Measurements from ENCODE around the gene SLC4A7.

SLC4A7 gene

DNA sequence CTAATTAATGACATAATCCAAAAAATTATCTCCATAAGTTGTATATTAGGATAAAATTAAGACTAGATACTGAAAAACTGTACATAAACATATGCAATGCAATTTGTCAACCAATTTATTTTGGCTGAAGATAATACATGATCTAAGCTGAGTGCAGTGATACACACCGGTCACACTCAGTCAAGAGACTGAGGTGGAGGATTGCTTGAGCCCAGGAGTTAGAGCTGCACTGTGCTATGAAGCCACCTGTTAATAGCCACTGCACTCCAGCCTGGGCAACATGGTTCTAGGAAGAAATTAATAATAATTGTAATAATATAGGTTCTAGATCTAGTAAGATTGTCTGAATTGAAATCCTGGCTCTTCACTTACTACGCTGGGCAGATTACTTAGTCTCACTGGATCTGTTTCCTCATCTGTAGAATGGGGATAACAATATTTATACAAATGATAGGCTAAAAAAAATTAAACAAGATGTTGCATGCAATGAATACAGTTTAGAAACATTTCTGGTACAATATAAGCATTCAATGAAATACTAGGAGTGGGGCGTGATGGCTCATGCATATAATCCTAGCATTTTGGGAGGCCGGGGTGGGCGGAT is 15.8 kb downstream of the SLC4A7 start:
- no peak for DNase-seq (ENCODE audit: low read depth)
- TF ChIP-seq, protein P1, sequence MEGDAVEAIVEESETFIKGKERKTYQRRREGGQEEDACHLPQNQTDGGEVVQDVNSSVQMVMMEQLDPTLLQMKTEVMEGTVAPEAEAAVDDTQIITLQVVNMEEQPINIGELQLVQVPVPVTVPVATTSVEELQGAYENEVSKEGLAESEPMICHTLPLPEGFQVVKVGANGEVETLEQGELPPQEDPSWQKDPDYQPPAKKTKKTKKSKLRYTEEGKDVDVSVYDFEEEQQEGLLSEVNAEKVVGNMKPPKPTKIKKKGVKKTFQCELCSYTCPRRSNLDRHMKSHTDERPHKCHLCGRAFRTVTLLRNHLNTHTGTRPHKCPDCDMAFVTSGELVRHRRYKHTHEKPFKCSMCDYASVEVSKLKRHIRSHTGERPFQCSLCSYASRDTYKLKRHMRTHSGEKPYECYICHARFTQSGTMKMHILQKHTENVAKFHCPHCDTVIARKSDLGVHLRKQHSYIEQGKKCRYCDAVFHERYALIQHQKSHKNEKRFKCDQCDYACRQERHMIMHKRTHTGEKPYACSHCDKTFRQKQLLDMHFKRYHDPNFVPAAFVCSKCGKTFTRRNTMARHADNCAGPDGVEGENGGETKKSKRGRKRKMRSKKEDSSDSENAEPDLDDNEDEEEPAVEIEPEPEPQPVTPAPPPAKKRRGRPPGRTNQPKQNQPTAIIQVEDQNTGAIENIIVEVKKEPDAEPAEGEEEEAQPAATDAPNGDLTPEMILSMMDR (IDR thresholded peaks at IDR 0.05; ENCODE audit: insufficient read depth, low read depth, low read length, missing control alignments), result no peak

GRCh38 chr3:27467545-27467944 is 16.6 kb downstream of the SLC4A7 start:
- DNase-seq (ENCODE audit: low read depth), result peak; percentile 45
- TF ChIP-seq, protein P1 (IDR thresholded peaks at IDR 0.05; ENCODE audit: insufficient read depth, low read depth, low read length, missing control alignments), result peak; percentile 50
- H3K4me3 ChIP-seq (ENCODE audit: low read length), result no peak overlapping the region

More for the DNA sequence above, 15.8 kb downstream of the SLC4A7 start:
- H3K4me3 ChIP-seq (ENCODE audit: low read length), result no peak overlapping the region

- TF ChIP-seq, protein P1 (IDR thresholded peaks at IDR 0.05; ENCODE audit: insufficient read depth, low read depth, low read length, missing control alignments), result no peak
- no peak for DNase-seq (ENCODE audit: low read depth)
- no peak overlapping the region for H3K4me3 ChIP-seq (ENCODE audit: low read length)
Observed at GRCh38 chr3:27464646-27465045, 19.5 kb downstream of the SLC4A7 start.

- DNase-seq (ENCODE audit: low read depth), result peak; percentile 47
- TF ChIP-seq, protein P1 (IDR thresholded peaks at IDR 0.05; ENCODE audit: insufficient read depth, low read depth, low read length, missing control alignments), result no peak
- H3K4me3 ChIP-seq (ENCODE audit: low read length), result no peak overlapping the region
Observed at GRCh38 chr3:27462228-27462627, 22.0 kb downstream of the SLC4A7 start.

DNA sequence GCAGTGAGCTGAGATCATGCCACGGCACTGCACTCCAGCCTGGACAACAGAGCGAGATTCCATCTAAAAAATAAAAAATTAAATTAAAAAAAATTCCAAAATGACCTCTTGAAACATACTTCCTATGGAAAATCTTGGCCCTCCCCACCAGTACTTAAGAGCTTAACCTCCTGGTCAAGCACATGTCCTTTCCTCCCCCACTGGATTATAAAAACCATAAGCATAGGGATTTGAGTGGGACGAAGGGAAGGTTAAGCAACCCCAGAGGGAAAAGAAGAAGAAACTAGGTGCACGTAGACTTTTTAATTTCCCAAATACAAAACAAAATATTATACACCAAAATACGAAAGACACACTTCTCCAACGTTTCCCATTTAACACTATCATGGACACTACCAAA is 25.3 kb downstream of the SLC4A7 start:
- TF ChIP-seq, protein P1 (IDR thresholded peaks at IDR 0.05; ENCODE audit: insufficient read depth, low read depth, low read length, missing control alignments), result no peak
- DNase-seq (ENCODE audit: low read depth), result no peak
- H3K4me3 ChIP-seq (ENCODE audit: low read length), result no peak overlapping the region

DNA sequence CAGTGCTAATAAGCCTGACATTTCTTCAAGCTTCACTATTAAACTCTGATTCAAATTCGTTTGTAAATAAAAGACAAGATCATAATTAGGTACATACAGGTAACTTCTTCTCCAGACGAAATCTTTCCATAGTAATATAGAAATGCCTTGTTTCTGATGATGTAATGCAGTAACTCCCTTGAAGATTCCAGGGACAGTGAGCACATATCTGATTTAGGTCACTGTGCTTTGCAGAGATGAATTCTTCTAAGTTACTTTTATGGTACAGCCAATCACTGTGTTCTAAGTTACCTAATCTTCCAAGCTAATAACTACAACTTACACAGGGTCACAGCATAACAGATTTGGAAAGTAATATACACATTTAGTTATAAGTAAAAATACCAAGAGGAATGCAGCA is 27.6 kb downstream of the SLC4A7 start:
- DNase-seq (ENCODE audit: low read depth), result no peak
- TF ChIP-seq, protein P1 (IDR thresholded peaks at IDR 0.05; ENCODE audit: insufficient read depth, low read depth, low read length, missing control alignments), result no peak

DNA sequence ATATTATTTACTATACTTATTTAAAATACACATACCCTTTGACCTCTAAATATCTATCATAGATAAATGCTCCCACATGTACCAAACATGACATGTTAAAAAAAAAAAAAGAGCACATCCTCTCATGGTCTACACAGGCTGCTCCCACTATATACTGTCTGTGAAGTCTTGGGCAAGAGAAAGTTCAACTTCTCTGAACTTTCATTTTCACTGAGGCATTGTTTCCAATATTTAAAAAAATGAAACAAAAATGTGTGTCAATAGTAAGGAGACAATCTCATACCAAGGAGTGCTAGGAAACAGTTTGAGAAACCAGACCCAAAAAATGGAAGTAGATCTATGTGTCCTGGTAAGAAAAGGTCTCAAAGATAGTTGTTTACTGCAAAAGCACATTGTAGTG is 29.3 kb downstream of the SLC4A7 start:
- DNase-seq (ENCODE audit: low read depth), result no peak
- TF ChIP-seq, protein P1 (IDR thresholded peaks at IDR 0.05; ENCODE audit: insufficient read depth, low read depth, low read length, missing control alignments), result no peak
- H3K4me3 ChIP-seq (ENCODE audit: low read length), result no peak overlapping the region

More for the DNA sequence above, 27.6 kb downstream of the SLC4A7 start:
- no peak overlapping the region for H3K4me3 ChIP-seq (ENCODE audit: low read length)

All from epithelial cell of esophagus (primary cell).